ENCODE results near the gene RRM1. TPM values are rescaled to one million over a fixed set of nuclear protein-coding genes. Genes with fewer than 3 reads are reported as not detected.
"Not testable (repeated sequence)": the region's sequence is repeated elsewhere in the genome, so short reads cannot be mapped to it uniquely, and the experiment has no call there.

RRM1 gene
- total RNA-seq, 2 experiments from 2014 or later, result 217 to 237 TPM

GRCh38 chr11:4140067-4140636, 45.6 kb downstream of the RRM1 start:
- no peaks in the 10 kb centered on the region for H3K4me1 Mint-ChIP-seq
- H3K27ac Mint-ChIP-seq, result no peak overlapping the region
- DNase-seq, result no peak
- H3K36me3 Mint-ChIP-seq, result peaks cover 73% of the 10 kb centered on the region
- H3K27me3 Mint-ChIP-seq, result no peaks in the 10 kb centered on the region
- peaks cover 20% of the 10 kb centered on the region for H3K9me3 Mint-ChIP-seq
- H3K4me3 Mint-ChIP-seq, result no peak overlapping the region

- peaks cover 39% of the 10 kb centered on the region for H3K36me3 Mint-ChIP-seq
- no peak overlapping the region for H3K27ac Mint-ChIP-seq
- no peak overlapping the region for H3K4me3 Mint-ChIP-seq
- no peaks in the 10 kb centered on the region for H3K27me3 Mint-ChIP-seq
- DNase-seq, result no peak
- H3K4me1 Mint-ChIP-seq, result no peaks in the 10 kb centered on the region
- H3K9me3 Mint-ChIP-seq, result no peaks in the 10 kb centered on the region
Measured at GRCh38 chr11:4146070-4146771, 51.6 kb downstream of the RRM1 start.

GRCh38 chr11:4146772-4147098, 52.1 kb downstream of the RRM1 start:
- no peaks in the 10 kb centered on the region for H3K27me3 Mint-ChIP-seq
- no peaks in the 10 kb centered on the region for H3K4me1 Mint-ChIP-seq
- H3K36me3 Mint-ChIP-seq, result peaks cover 33% of the 10 kb centered on the region
- H3K9me3 Mint-ChIP-seq, result no peaks in the 10 kb centered on the region
- no peak for DNase-seq
- no peak overlapping the region for H3K4me3 Mint-ChIP-seq
- H3K27ac Mint-ChIP-seq, result no peak overlapping the region

- DNase-seq, result no peak
- Mint-ChIP-seq H3K4me3 (no peak overlapping the region), H3K36me3 (peaks cover 4% of the 10 kb centered on the region), H3K4me1 (no peaks in the 10 kb centered on the region), H3K27me3 (no peaks in the 10 kb centered on the region), H3K9me3 (peaks cover 2% of the 10 kb centered on the region), H3K27ac (no peak overlapping the region)
Measured at GRCh38 chr11:4154503-4154902, 59.9 kb downstream of the RRM1 start.

- no peak for DNase-seq
- Mint-ChIP-seq H3K27me3 (no peaks in the 10 kb centered on the region), H3K36me3 (peaks cover 4% of the 10 kb centered on the region), H3K27ac (no peak overlapping the region), H3K4me3 (no peak overlapping the region), H3K4me1 (no peaks in the 10 kb centered on the region), H3K9me3 (peaks cover 2% of the 10 kb centered on the region)
Measured at GRCh38 chr11:4156571-4156970, 62.0 kb downstream of the RRM1 start.

- not testable (repeated sequence) for DNase-seq, H3K4me3 Mint-ChIP-seq, H3K27me3 Mint-ChIP-seq, H3K27ac Mint-ChIP-seq, H3K9me3 Mint-ChIP-seq, H3K4me1 Mint-ChIP-seq, H3K36me3 Mint-ChIP-seq
Measured at GRCh38 chr11:4158818-4159217, 64.2 kb downstream of the RRM1 start.

GRCh38 chr11:4161305-4161704, 66.7 kb downstream of the RRM1 start:
- Mint-ChIP-seq H3K9me3 (peaks cover 2% of the 10 kb centered on the region), H3K4me1 (peaks cover 3% of the 10 kb centered on the region), H3K27me3 (no peaks in the 10 kb centered on the region), H3K27ac (no peak overlapping the region), H3K4me3 (no peak overlapping the region), H3K36me3 (peaks cover 4% of the 10 kb centered on the region)
- DNase-seq, result no peak

GRCh38 chr11:4164884-4165590, 70.4 kb downstream of the RRM1 start:
- H3K4me1 Mint-ChIP-seq, result peaks cover 3% of the 10 kb centered on the region
- H3K9me3 Mint-ChIP-seq, result no peaks in the 10 kb centered on the region
- H3K27ac Mint-ChIP-seq, result no peak overlapping the region
- peaks cover 3% of the 10 kb centered on the region for H3K27me3 Mint-ChIP-seq
- no peak for DNase-seq
- H3K4me3 Mint-ChIP-seq, result no peak overlapping the region
- no peaks in the 10 kb centered on the region for H3K36me3 Mint-ChIP-seq

- no peak overlapping the region for H3K4me3 Mint-ChIP-seq
- no peaks in the 10 kb centered on the region for H3K36me3 Mint-ChIP-seq
- H3K4me1 Mint-ChIP-seq, result peaks cover 3% of the 10 kb centered on the region
- no peaks in the 10 kb centered on the region for H3K9me3 Mint-ChIP-seq
- no peak overlapping the region for H3K27ac Mint-ChIP-seq
- no peak for DNase-seq
- H3K27me3 Mint-ChIP-seq, result peaks cover 3% of the 10 kb centered on the region
Measured at GRCh38 chr11:4167292-4167691, 72.7 kb downstream of the RRM1 start.

GRCh38 chr11:4167758-4168157, 73.2 kb downstream of the RRM1 start:
- H3K27me3 Mint-ChIP-seq, result peaks cover 3% of the 10 kb centered on the region
- no peak overlapping the region for H3K4me3 Mint-ChIP-seq
- no peaks in the 10 kb centered on the region for H3K9me3 Mint-ChIP-seq
- H3K4me1 Mint-ChIP-seq, result peaks cover 3% of the 10 kb centered on the region
- DNase-seq, result no peak
- no peaks in the 10 kb centered on the region for H3K36me3 Mint-ChIP-seq
- no peak overlapping the region for H3K27ac Mint-ChIP-seq

GRCh38 chr11:4175620-4176350, 81.2 kb downstream of the RRM1 start:
- not testable (repeated sequence) for H3K27me3 Mint-ChIP-seq, H3K4me3 Mint-ChIP-seq, H3K36me3 Mint-ChIP-seq, H3K9me3 Mint-ChIP-seq, DNase-seq, H3K4me1 Mint-ChIP-seq, H3K27ac Mint-ChIP-seq

GRCh38 chr11:4178813-4179662, 84.4 kb downstream of the RRM1 start:
- H3K4me1 Mint-ChIP-seq, result no peaks in the 10 kb centered on the region

GRCh38 chr11:4180441-4181183, 86.0 kb downstream of the RRM1 start:
- H3K27ac Mint-ChIP-seq, result no peak overlapping the region
- DNase-seq, result no peak
- no peaks in the 10 kb centered on the region for H3K9me3 Mint-ChIP-seq
- no peaks in the 10 kb centered on the region for H3K36me3 Mint-ChIP-seq
- no peak overlapping the region for H3K4me3 Mint-ChIP-seq
- H3K4me1 Mint-ChIP-seq, result no peaks in the 10 kb centered on the region
- peaks cover 14% of the 10 kb centered on the region for H3K27me3 Mint-ChIP-seq

More at GRCh38 chr11:4178813-4179662, 84.4 kb downstream of the RRM1 start:
- no peaks in the 10 kb centered on the region for H3K36me3 Mint-ChIP-seq
- DNase-seq, result no peak
- no peak overlapping the region for H3K4me3 Mint-ChIP-seq
- H3K9me3 Mint-ChIP-seq, result no peaks in the 10 kb centered on the region
- H3K27me3 Mint-ChIP-seq, result peaks cover 8% of the 10 kb centered on the region
- H3K27ac Mint-ChIP-seq, result no peak overlapping the region

Measured in activated naive CD8-positive, alpha-beta T cell treated with anti-CD3 and anti-CD28 coated beads for 36 hours (primary cell).